ENCODE data around the gene GPD2.

The GPD2 gene

GRCh38 chr2:156435718-156436496, at the start of gene GPD2:
Gene GPD2, plus strand, starts transcription at chr2:156436379. Its CDS starts 39,727 bp downstream, at chr2:156476106.
- peak; percentile 59 for DNase-seq

- DNase-seq = no peak
Observed at GRCh38 chr2:156394033-156394741, 42.0 kb upstream of the GPD2 start.

GRCh38 chr2:156396126-156396525, 40.1 kb upstream of the GPD2 start:
- DNase-seq = no peak

- DNase-seq = no peak
Observed at GRCh38 chr2:156397229-156397628, 39.0 kb upstream of the GPD2 start.

- no peak for DNase-seq
Observed at GRCh38 chr2:156398176-156398575, 38.0 kb upstream of the GPD2 start.

- DNase-seq = no peak
Observed at GRCh38 chr2:156399224-156399949, 36.8 kb upstream of the GPD2 start.

- DNase-seq = peak; percentile 53
Observed at GRCh38 chr2:156399950-156400705, 36.1 kb upstream of the GPD2 start.

- DNase-seq = peak; percentile 53
Observed at GRCh38 chr2:156400706-156401678, 35.2 kb upstream of the GPD2 start.

GRCh38 chr2:156401861-156402260, 34.3 kb upstream of the GPD2 start:
- DNase-seq = no peak

GRCh38 chr2:156405586-156405985, 30.6 kb upstream of the GPD2 start:
- DNase-seq = no peak

GRCh38 chr2:156411835-156412234, 24.3 kb upstream of the GPD2 start:
- no peak for DNase-seq

GRCh38 chr2:156421851-156422250, 14.3 kb upstream of the GPD2 start:
- no peak for DNase-seq

- DNase-seq = no peak
Observed at GRCh38 chr2:156423674-156424282, 12.4 kb upstream of the GPD2 start.

- DNase-seq = no peak
Observed at GRCh38 chr2:156427074-156427473, 9.1 kb upstream of the GPD2 start.

GRCh38 chr2:156429211-156429610, 7.0 kb upstream of the GPD2 start:
- DNase-seq = no peak

GRCh38 chr2:156430236-156430979, 5.8 kb upstream of the GPD2 start:
- DNase-seq = no peak

- no peak for DNase-seq
Observed at GRCh38 chr2:156430980-156431358, 5.2 kb upstream of the GPD2 start.

- no peak for DNase-seq
Observed at GRCh38 chr2:156434461-156435291, 1.5 kb upstream of the GPD2 start.

- DNase-seq = no peak
Observed at GRCh38 chr2:156435396-156435717, 822 bp upstream of the GPD2 start.

All from NCI-H2107 (cell line).